Bone marrow (tissue), 2 donors: ENCODE data around the gene ATP13A3.
A peak's percentile ranks its signal among the peaks of the same experiment; 100 is the strongest.

ENCODE experiments used
- DNase-seq, 2 donors: peaks; one replicate each; lab custom pipeline; 2025; lab: John Stamatoyannopoulos, UW

Gene ATP13A3

DNA sequence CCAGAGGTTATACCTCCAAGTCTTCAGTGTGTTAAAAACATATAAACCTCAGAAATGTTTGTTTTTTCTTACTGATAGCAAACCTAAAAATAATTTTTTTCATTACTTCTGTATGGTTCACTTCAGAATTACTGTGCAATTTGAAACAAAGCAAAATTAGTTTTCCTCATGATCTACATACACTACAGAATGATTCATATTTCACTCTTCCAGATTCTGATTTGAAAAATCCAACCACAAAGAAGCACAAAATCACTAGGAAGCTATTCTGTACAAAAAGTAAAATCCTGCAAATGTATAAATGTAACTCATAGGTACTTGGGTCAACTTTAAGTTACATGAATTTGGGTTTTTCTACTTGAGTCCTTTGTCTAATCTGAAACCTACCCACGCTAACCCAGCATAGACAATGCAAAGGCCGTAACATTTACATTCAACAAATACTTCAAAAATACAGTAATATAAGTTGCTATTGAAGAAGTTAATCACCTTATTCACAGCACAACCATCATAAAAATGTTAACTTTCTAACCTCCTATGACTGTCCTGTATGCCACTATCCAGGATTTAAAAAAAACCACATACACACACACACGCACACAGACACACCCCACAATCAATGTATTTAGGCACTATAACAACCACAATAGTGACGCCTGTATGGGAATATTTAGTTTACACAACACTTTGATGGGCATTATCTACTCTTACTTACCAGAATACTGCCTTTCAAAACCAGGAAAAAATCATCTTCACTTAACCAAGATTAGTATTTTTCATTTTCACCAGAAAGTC is 11.5 kb downstream of the ATP13A3 start:
- no peak for DNase-seq

- no peak for DNase-seq
These were observed 12.1 kb downstream of the ATP13A3 start for GRCh38 chr3:194474675-194475074.

- peak in 1 of 2 donors; percentile 60 for DNase-seq
These were observed 14.4 kb downstream of the ATP13A3 start for GRCh38 chr3:194472290-194472920.

DNA sequence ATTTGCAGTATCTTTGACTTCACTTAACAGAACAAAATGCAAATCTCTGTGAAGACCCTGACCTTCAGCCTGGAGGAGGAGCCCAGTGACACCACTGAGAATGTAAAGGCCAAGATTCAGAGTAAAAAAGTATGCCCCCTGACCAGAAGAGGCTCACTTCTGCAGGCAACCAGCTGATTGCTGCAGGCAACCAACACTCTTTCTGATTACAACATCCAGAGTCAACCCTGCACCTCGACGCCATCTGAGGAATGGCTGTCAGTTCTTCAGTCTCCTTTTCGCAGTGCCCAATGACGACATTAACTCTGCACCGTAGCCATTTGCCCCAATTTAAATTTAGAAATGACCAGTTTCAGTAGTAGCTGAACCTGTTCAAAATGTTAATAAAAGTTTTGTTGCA is 14.9 kb downstream of the ATP13A3 start:
- DNase-seq = no peak

DNA sequence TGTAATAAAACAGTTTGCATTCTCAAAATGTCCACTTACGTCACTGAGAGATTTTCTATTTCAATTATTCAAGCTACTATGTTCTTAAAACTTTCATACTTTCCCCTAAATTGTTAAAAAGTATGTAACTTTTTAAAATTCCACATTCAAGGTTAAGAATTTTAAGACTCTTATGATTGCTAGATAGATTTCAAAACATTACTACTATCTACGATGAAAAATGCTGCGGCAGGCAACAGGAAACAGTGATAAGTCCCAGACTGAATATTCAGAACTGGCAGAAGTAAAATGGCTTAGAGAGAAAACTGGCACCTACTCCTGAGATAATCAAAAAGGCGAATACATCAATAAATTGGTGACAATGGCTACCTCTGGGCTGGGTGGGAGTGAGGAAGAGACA is 16.2 kb downstream of the ATP13A3 start:
- DNase-seq = no peak

DNA sequence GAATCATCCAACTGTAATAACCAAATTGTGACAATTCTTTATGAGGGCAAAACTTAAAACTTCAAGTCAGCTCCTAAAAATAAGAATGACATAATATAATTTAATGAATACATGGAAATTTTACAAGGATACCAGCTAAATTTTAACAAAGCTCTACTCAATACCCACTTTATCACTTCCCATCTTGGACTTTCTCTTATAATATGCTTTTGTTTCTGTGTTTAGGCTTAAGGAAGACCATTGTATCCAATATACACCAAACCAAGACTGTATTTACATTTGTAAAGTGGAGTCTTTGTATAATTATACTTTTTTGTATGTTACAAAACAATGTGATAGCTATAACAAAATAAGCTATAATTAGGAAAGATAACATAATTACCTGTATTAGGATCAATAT is 16.8 kb downstream of the ATP13A3 start:
- no peak for DNase-seq

DNA sequence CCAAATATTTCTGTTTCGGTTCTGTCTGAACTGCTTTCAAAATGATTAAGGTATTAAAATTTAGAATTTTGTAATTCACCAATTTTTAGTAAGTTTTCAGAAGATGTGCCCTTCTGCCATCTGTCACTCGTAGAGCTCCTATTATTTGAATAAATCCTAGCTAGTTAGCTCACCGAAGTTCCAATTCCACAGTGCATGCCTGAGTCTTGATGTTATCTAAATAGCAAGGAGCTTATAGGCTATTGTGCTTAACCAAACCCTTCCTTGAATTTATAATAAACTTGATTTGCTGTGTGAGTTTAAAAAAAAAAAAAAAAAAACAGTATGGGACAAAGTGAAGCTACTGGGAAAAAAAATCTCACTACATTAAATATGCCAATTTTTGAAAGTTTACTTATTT is 18.7 kb downstream of the ATP13A3 start:
- DNase-seq = no peak

DNA sequence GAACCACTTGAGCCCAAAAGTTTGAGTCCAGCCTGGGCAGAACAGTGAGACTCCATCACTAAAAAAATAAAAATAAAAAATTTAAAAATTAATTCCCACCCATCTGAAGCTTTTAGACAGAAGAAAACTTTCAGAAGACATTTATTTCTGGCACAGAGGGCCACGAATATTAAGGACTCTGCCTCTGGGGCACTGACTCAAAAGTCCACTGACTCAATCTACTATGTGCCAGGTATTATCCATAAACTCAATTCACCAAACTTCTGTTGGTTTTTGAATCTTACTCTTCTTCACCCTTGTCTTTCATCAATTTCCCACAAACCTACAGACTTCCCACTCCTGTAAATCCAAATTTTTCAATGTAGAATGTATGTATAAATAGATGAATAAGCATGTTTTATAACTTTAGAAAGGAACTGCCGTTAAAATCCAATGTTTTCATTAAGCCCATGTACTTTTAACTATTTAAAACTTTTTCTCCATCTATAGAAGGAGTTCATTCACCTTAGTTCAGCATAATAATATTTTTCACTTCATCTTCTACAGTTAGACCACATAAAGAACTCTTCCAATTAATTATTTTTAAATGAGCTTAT is 19.9 kb downstream of the ATP13A3 start:
- DNase-seq = no peak

DNA sequence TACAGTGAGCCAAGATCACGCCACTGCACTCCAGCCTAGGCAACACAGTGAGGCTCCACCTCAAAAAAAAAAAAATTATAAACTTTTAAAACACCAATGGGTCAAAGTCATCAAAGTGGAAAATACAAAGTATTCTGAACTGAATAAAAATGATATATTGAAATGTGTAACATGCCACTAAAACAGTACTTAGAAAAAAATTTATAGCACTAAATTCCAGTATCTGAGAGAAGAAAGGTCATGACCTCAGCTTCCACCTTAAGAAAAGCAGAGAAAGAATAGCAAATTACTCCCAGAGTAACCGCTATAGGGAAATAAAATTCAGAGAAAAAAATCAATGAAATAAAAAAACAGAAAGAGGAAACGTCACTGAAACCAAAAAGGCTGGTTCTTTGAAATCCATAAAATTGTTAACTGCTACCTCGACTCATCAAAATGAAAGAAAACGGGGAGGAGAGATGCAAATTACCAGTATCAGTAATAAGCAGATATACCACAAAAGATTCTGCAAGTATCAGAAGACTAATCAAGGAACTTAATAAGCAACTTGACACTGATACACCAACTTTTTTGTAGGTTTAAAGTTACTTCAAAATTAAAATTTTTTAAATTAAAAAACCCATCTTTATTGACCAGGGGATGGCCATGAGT is 20.8 kb downstream of the ATP13A3 start:
- DNase-seq = no peak

- DNase-seq = no peak
These were observed 21.6 kb downstream of the ATP13A3 start for GRCh38 chr3:194465246-194465645.

GRCh38 chr3:194464692-194465091 is 22.1 kb downstream of the ATP13A3 start:
- DNase-seq = no peak

GRCh38 chr3:194462936-194463335 is 23.9 kb downstream of the ATP13A3 start:
- DNase-seq = no peak

DNA sequence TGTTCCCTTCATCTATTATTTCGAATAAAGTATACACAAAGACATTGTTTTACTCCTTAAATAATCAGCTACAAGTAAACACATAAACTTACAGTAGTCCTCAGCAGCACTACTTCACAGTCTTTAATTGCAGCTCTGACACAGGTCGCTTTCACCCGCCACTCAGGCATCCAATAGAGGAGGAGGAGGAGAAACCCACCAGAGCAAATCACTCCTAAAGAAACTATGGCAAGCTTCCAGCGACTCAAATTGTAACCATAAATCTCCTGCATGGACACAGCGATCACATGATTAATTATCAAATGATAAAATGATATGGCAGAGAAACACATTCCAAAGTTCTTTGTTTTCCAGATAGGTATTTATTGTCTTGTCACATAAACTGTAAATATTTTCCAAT is 26.2 kb downstream of the ATP13A3 start:
- no peak for DNase-seq

- no peak for DNase-seq
These were observed 28.7 kb downstream of the ATP13A3 start for GRCh38 chr3:194458131-194458530.

GRCh38 chr3:194455481-194455880 is 31.3 kb downstream of the ATP13A3 start:
- DNase-seq = no peak

- no peak for DNase-seq
These were observed 36.5 kb downstream of the ATP13A3 start for GRCh38 chr3:194450341-194450740.

GRCh38 chr3:194449913-194450312 is 36.9 kb downstream of the ATP13A3 start:
- DNase-seq = no peak

- DNase-seq = no peak
These were observed 39.1 kb downstream of the ATP13A3 start for GRCh38 chr3:194447657-194448056.

- no peak for DNase-seq
These were observed 39.6 kb downstream of the ATP13A3 start for GRCh38 chr3:194447161-194447560.

GRCh38 chr3:194446754-194447153 is 40.0 kb downstream of the ATP13A3 start:
- DNase-seq = no peak

DNA sequence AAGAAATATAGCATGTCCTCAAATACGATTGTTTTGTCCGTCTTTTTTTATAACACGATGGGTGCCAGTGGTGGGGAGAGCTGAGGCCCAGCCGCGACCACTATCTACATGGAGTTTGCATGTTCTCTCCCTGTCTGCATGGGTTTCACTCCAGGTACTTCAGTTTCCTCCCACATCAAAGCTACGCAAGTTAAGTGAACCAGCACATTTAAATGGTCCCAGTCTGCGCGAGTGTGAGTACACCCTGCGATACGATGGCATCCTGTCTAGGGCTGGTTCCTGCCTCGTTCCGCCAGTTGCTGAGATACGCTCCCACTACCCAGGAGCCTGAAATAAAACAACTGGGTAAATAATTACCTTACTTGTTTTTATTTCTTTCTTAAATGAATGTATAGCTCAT is 40.6 kb downstream of the ATP13A3 start:
- DNase-seq = no peak

DNA sequence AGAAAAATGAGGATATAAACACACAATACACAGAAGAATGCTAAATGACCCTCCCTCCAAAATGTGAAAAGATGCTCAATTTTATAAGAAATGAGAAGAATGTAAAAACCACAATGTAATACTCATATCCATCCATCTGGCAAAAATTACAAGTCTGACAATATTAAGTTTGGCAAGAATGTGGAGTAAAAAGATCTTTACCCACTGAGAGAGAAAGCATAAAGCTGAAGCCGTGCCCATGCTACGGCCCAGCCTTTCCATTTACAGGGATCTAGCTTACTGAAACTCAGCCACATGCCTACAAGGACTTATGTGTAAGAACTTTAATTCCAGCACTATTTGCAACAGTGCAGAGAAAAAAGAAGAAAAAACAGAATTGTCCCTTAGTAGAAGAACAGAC is 42.9 kb downstream of the ATP13A3 start:
- no peak for DNase-seq

- DNase-seq = no peak
These were observed 46.0 kb downstream of the ATP13A3 start for GRCh38 chr3:194440756-194441155.
